ENCODE data around the gene GSX1.
"Not testable (repeated sequence)": the region's sequence is repeated elsewhere in the genome, so short reads cannot be mapped to it uniquely, and the experiment has no call there.

Gene GSX1

DNA sequence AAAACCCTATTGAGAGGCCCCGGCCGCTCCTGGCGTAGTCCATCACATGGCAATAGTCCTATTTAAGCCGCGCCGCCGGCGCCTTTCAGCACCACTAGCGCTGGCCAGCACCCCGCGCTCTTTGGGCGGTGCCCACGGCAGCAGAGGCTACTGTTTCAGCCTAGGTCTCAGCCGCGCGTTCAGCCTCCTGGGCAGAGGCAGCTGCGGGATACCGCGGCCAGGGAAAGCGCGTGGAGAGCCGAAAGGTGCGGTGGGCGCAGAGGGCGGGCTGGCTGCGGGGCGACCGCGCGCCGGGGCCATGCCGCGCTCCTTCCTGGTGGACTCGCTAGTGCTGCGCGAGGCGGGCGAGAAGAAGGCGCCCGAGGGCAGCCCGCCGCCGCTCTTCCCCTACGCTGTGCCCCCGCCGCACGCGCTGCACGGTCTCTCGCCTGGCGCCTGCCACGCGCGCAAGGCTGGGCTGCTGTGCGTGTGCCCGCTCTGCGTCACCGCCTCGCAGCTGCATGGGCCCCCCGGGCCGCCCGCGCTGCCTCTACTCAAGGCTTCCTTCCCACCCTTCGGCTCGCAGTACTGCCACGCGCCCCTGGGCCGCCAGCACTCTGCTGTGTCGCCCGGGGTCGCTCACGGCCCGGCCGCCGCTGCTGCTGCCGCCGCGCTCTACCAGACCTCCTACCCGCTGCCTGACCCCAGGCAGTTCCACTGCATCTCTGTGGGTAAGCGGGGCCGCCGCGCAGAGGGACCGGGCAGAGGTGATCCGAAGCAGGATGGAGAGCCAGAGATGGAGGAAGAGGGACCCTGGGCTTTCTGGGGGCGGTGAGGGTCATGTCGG lies at the start of gene GSX1:
TSS of gene GSX1 (plus strand) at position 91 of the 826 bp plus-strand sequence. CDS start at position 299, 208 bp downstream.
- DNase-seq: peak; percentile 62 to 74

DNA sequence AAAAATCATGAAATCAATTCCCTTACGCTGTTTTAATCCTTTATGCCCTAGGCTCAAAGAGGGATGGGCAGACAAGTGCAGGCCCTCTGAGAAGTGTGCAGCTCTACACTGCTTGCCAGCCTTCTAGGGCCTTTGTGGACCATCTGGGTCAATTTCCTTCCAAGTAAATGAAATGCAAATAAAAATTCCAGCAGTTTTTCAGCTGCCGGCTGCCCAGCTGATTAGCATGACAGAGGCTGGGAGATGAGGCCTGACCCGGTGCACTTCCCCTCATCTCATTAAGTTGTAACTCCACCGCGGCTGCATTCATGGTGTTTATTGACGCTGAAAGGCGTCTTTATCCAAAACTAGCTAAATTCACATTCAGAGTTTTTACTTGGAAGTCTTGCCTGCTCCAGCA lies 47.5 kb upstream of the GSX1 start:
- DNase-seq: no peak

DNA sequence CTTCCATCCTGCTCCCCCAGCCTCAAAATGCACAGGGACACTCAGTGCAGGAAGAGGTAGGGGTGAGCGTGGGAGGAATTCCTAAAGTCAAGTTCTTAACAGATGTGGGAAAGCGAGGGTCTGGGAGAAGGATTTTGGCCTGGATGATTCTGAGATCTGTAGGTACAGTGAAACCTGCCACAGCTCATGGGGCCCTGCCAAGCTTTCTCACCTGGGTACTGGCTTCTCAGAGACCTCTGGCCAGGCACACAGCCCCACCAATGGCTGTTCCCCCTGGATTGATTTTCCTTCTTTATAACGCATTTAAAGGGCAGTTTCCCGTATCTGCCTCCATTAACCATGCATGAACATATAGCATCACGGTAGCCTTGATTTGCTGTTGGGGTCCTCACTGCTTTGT lies 47.0 kb upstream of the GSX1 start:
- DNase-seq: no peak

DNA sequence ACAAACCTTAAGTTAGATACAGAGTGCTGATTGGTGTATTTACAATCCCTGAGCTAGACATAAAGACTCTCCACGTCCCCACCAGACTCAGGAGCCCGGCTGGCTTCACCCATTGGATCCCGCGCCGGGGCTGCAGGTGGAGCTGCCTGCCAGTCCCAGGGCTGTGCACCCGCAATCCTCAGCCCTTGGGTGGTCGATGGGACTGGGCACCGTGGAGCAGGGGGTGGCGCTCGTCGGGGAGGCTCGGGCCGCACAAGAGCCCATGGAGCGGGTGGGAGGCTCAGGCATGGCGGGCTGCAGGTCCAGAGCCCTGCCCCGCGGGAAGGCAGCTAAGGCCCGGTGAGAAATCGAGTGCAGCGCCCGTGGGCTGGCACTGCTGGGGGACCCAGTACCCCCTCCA lies 44.1 kb upstream of the GSX1 start:
- DNase-seq: not testable (repeated sequence)

DNA sequence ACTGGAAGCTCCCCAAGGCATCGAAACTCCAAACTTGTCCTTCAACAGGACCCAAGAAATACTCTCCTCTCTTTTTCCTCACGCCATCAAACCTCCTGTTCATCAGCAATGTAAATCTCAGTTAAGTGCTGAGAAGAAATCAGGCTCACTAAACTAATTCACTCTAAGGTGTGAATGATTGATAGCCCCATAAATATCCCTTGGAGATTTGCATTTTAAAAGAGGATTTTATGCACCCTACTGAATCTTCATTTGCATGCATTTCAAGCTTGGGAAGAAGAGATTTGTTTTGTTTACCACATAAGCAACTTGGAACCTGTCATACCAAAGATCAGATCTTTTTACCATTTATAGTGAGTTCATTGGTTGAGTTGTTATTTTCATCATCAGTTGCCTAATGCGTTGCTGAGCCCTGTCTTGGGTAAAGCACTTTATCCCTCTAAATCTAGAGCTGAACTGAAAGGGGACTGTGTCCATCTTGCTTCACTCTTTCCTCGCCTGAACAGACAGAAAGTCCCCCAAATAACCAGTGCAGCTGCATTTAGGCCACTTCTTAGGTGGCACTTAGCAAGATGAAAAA lies 40.2 kb upstream of the GSX1 start:
- no peak for DNase-seq

DNA sequence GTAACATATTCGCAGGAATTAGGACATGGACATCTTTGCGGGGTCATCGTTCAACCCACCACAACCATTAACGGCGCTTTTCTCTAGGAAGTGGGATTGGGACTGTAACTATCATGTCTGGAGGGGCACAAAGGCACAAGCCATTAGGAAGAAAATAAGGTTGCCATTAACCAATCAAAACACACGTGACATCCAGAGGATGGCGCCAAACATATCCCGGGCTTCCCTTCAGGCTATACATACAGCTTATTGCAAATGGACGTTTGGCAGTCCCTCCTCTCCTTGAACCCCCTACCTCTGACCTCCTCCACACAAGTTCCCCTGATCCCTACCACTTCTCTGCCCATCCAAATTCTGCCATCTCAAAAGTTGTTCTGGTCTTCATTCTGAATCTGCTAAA lies 26.6 kb upstream of the GSX1 start:
- no peak for DNase-seq

DNA sequence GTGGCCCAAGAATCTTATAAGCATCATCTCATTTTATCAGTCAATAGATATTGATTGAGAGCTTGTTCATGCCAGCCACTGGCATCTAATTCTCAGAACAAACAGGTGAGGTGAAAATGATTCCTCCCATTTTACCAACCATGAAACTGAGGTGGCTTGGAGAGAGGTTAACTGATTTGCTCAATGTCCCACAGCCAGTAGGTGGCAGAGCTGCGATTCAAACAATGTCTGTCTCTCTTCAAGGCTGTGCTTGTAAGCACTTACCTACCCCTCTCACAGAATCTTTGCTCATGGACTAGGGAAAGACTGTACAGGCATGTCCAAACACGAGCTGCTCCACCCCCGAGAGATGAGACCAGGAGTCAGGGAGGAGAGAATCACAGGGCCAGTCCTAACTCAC lies 21.5 kb upstream of the GSX1 start:
- DNase-seq: peak; percentile 29 to 30

DNA sequence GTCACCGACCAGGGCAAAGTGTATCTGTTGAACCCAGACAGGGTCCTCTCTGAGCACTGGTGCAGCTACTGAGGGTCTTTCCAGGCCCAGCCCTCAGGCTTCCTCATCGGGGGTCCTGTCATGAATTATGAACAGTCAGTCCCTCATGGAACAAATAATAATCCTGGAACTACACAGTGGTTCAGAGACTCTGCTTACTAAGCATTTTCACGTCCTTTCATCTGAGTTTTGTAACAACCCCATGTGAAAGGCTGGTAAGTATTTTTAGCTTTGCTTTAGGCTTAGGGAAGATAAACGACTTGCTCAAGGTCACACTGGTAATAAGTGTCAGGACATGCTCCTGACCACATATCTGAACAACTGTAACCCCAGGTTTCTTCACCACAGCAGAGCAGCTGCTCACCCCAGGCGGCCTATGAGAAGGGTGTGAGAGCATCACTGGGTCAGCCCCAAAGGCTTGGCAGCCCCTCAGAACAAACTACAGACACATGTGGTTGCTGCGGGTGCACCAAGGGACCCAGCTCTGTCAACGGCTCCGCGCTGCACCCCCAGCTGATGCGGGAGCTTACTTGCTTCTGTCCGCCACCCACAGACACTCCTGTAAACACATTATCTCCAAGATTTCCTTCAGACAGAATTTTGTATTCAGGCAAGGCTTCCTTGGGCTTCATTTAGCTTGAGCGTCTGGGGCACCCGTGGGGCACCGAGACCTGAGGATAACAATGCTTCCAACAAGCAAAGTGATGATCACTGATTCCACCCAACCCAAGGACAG lies 19.4 kb upstream of the GSX1 start:
- DNase-seq: no peak

DNA sequence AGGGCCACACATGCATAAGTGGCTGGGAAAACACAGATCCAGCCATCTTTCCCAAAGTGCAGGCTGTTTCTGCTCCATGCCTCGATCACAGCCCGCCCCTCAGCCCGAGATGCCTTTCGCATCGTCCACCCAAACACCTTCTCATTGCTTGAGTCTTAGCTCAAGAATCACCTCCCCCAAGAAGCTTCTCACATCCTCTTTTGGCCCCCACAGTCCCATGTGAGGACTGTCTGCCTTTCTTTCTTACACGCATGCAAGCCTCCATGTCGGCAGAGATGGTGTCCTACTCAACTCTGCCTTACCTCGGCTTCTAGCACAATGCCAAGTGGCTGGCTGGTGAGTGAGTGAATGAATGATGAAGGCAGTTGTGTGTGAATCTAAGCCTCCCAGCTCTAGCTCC lies 18.1 kb upstream of the GSX1 start:
- DNase-seq: no peak

DNA sequence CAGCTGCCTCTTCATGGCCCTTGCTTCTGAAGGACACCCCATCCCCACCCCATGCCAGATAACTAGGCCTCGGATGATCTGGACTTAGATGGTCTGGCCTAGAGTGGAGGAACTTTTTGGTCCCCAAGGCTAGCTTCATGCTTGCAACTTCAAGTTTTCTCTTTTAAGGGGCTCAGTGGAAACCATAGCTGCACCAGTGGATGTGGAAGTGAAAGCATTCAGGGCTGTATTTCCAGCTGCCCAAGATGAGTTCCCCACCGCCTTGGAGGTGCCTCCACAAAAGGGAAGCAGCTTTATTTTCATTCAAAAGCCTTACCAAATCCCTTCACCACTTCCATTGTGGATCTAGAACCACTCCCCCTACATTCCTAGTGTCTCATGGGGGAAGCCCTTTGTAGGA lies 17.6 kb upstream of the GSX1 start:
- no peak for DNase-seq

DNA sequence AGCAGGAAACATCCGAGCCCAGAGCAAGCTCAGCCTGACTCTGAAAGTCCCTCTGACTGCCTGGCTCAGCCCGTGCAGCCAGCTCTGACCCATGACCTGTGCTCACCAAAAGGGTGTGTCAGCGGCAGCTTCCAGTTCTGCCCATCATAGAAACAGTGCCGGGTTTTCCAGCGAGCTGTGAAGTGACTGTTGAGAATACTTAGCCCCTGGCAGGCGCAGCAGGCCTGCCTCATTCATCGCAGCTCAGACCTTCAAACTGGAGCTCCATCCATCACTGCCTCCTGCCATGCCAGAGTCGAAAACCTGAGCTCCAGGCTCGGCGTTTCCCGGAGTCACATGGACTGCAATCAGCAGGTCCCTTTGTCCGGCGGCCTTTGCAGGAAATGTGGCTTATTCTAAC lies 16.3 kb upstream of the GSX1 start:
- DNase-seq: no peak

DNA sequence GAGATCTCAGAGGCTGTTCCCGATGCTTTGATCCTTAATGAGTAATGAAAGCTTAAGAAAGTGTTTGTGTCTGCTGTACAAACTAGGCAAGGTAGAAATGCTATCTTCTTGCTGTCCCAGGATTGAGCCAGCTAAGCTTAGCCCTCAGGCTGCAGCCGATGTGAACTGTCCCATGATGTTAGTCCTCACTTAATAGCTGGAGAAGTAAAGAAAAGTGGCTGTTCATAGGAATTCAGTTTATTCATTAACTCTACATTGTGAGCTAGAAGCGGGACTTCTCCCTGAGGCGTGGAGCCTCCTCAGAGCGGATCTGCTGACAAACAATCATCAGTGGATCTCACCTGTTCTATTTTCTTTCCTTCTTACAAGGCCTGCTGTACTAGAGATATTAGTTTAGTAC lies 10.1 kb upstream of the GSX1 start:
- DNase-seq: no peak

DNA sequence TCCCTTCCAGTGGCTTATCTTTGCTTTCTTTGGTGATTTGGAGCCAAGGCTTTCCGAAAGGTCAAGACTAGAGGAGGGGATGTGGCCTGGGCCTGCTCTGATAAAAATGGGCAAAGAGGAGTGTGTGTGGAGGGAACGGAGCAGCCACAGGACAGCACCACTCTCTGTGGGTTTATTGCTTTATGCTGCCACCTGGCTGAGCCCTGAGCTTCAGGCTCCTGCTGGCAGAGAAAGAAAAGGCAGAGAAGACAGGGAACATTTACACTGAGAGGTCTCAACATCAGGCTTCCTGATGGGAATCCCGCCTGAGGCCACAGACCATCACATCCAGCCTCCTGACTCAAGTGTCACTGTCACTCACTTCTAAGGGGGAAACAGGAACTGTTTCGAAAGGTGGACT lies 9.2 kb upstream of the GSX1 start:
- DNase-seq: no peak

DNA sequence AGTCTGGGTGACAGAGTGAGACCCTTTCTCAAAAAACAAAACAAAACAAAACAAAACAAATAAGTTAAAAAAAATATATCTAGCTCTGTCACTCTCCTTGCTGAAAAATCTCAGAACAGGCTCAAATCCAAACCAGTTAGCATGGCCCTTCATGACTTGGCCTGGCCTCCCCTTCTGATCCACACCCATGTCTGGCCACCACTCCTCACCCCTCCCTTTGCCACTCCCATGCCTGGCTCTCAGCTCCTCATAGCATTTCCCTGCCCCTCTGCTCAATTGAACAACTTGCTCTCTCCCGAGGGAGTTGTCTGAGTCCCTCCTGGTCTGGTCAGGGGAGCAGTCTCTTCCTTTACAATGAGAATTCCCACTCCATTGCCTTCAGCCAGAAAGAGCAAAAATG lies 4.0 kb upstream of the GSX1 start:
- DNase-seq: no peak

DNA sequence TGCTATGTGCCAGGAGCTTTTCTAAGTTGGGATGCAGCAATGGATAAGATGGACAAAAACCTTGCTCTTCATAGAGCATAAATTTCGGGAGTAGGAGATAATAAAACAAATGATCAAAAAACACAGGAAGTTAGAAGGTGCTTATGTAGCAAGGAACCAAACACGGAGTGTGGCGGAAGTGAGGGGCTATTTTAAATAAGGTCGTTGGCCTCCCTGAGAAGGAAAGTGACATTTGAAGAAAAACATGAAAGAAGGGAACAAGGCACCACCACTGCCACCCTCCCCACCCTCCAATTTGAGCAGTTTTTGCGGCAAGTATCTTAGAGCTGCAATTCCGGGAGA lies 3.2 kb upstream of the GSX1 start:
- DNase-seq: no peak

DNA sequence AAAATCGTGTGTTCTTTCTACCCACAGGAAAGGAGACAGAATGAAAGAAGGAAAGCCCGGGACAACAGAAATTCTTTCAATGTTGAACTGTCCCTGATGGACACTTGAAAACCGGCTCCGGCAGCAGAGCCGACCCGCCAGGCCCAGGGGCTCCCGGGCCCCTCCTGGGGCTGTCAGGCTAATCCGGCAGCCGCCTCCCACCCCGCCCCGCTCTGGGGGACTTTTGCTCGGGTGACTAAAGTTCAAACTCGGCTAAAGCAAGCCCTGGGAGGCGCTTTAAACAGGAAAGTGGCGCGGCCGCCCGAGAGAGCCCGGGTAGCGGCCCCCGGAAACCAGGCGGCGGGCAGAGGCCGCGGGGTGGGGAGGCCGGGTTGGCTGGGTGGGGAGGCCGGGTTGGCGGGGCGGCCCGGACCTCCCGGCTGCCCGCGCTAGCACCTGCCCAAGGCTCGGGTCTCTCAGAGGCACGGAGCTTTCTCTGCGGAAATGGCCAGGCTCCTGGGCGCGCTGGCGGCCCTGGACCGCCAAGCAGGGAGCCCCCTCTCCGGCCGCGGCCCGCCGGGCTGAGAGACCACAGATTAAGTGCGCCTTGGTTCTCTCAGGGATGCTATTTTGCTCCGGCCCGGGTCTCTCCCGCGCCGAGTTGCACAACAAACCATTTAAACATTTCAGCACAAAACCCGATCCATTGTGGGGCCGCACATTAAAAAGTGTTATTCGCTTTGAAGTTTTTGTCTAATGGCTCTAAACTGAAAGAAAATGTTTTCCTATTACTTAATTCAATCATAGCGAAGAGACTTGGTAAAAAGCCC lies 2.6 kb upstream of the GSX1 start:
- peak in 1 of 2 experiments; percentile 26 for DNase-seq

DNA sequence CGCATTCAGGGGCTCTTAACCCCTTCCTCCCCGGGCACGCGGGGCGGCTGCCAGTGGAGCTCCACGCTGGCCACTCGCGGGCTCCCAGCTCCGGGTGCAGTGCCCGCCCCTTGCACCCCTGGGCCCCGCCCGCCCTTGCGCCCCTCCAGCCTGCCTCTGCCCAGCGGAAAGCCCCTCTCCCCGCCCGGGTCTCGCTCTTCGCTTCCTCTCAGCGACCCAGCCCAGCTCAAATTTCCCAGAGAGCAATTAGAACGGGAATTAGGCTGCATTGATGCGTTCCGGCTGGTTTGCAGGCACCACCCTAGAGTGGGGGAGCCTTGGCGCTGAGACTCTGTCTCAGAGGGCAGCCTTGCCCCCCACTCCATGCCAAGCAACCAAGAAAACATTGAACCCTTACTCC lies 1.8 kb upstream of the GSX1 start:
- no peak for DNase-seq

DNA sequence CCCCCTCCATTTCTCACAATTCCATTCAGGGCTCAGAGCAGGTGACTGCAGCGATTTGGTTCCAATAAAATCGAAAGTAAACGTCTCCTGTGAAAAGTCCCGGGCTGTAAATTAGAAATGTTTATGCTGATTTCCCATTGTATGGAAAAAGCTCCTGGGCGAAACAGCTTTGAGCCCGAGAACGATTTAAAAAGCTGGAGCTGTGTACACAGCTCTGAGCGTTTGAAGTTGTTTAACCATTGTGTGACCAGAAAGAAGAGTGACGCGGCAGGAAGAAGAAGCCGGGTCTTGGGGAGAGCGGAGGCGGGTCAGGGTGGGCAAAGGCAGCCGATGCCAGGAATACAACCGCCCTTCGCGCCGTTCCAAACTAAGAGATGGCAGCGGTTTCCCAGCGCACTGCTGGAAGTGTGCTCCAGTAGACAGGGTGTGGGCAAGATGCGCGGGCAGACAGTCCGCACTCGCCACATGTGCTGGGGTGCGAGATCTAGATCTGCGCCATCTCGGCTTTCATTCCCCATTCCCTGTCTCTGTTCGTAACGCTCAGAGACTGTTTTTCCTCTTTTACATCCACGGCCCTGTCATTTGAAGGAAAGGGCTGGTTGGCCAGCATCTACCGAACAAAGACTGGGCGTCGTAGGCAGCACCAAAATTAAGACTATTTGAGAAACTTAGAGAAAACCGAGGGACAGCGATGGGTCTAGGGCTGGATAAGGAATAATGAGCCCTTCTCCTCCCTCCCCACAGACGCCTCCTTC lies 960 bp upstream of the GSX1 start:
- DNase-seq: peak in 1 of 2 experiments; percentile 20

DNA sequence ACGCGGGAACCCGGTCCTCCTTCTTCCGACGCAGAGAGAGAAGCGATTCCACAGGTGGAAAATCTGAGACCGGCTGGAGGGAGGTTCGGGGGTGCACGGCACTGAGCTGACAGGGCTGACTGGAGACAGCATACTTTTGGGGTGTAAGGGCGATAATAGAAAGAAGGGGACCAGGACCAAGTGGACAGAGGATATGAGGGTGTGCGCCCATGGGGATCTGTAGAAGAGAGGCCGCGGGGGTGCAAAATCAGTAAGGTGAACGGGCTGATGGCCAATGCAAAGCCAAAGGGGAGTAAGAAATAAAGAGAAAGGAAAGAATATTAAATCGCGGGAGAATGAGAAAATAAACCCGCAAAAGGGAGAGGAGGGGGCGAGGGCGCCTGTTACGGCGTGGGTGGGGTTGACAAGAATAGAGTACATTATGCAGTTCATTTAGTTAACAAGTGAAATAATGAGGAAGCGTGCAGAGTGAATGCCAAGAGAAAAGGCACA lies 336 bp upstream of the GSX1 start:
- no peak for DNase-seq

DNA sequence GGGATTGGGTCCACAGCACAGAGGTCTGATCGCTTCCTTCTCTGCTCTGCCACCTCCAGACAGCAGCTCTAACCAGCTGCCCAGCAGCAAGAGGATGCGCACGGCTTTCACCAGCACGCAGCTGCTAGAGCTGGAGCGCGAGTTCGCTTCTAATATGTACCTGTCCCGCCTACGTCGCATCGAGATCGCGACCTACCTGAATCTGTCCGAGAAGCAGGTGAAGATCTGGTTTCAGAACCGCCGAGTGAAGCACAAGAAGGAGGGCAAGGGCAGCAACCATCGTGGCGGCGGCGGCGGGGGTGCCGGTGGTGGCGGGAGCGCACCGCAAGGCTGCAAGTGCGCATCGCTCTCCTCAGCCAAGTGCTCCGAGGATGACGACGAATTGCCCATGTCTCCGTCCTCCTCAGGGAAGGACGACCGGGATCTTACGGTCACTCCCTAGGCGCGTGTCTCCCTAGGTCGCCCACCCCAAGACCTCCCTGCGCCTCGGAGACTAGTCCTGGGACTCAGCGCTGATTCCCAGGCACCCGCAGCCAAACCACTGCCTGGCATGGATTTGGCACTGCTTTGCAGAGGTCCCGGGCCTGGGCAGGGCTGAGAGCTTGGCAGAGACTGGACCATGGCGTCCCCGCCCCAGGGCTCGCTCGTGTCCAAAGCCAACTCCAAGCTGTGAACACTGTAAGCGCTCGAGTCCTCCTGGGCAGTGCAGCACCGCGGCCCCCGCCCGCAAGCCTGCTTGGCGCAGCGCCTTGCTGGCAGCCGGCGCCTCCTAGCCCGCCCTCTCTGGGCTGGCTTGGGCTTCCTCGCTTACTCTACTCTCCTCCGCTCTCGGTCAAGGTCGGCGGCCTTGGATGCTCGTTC lies 1.5 kb downstream of the GSX1 start:
- peak; percentile 27 to 33 for DNase-seq

DNA sequence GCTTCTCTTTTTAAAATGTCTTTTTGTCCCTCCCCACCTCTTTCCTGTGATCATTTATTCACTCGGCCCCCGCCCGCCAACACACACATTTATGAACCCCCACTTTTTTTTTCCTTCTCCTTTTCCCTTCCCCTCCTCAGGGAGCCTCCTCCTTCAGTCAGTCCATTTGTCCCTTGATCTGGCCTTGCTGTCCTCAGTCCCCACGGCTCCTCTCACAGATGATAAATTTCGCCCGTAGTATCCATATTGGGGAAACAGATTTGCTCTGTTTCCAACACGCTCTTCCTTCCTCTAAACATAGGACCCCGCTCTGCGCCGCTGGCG lies 2.0 kb downstream of the GSX1 start:
- peak in 1 of 2 experiments; percentile 17 for DNase-seq

Measured in activated T-cell treated with anti-CD3 and anti-CD28 coated beads, Interleukin-2, amount 50 U/mL, for 48 hours (primary cell).